Measurements from ENCODE around the gene NPHP4. TPM values are rescaled to one million over a fixed set of nuclear protein-coding genes. Genes with fewer than 3 reads are reported as not detected.

Gene NPHP4
- total RNA-seq, 2 experiments from 2014 or later: 6.2 to 7.7 TPM

DNA sequence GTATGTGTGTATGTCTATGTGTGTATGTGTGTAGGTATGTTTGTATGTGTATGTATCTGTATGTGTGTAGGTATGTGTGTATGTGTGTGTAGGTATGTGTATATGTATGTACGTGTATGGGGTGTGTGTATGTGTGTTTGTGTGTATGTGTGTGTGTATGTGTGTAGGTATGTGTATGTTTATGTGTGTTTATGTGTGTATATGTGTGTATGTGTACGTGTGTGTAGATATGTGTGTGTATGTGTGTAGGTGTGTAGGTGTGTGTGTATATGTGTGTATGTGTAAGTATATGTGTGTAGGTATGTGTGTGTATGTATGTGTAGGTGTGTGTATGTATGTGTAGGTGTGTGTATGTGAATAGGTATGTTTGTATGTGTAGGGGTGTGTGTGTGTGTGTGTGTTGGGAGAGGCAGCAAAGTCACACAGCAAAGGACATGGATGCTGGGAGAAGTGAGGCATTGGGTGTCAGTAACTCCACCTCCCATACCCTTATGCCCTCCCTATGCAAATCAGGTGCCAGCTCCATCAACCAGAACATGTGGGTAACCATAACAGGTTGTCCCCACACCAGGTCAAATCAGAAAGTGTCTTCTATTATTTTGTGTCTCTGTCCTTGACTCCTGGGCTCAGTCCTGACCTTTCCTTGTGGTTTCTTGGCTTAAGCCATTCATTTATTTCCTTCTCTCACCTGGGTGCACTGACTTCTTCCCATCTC lies 38.5 kb upstream of the NPHP4 start:
- POLR2A ChIA-PET: no interaction called here

DNA sequence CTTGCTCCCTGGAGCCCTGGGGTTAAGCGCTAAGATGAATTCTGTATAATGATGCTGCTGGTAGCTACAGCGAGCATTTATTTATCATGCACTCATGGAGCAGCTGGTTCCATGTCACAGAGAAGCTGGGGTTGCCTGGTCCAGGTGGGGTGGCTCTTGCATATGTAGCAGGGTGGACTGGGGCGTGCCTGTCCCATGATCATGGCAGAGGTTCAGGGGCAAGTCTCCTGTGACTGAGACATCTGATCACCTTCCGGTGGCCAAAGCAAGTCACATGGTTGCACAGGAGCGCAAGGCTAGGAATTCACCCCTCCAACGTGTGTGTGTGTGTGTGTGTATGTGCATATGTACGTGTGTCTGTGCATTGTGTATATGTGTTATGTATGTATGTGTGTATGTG lies 37.9 kb upstream of the NPHP4 start:
- intact Hi-C loops (cut with DNase I, micrococcal nuclease): no loop called here
- Mint-ChIP-seq H3K9me3 (no peaks in the 10 kb centered on the region), H3K4me1 (ENCODE audit: low read depth) (peaks cover 76% of the 10 kb centered on the region), H3K36me3 (ENCODE audit: low read depth) (peaks cover 54% of the 10 kb centered on the region), H3K4me3 (peak overlapping the region; percentile 22), H3K27ac (peak overlapping the region; percentile 25), H3K27me3 (no peaks in the 10 kb centered on the region)
- Histone ChIP-seq H3K27me3 (ENCODE audit: control insufficient read depth in 1 of 2, insufficient read depth in 2 of 2, low read length in 2 of 2) (no peaks in the 10 kb centered on the region), H3K27ac (ENCODE audit: low read depth in 1 of 2, low read length in 2 of 2) (no peak overlapping the region), H3K4me1 (ENCODE audit: insufficient read depth, low read length) (peaks cover 98% of the 10 kb centered on the region), H3K4me3 (ENCODE audit: low read length) (no peak overlapping the region), H3K9me3 (ENCODE audit: control insufficient read depth in 1 of 2, insufficient read depth in 1 of 2, low read length in 2 of 2) (no peaks in the 10 kb centered on the region), H3K36me3 (ENCODE audit: insufficient read depth, low read length) (peaks cover 42% of the 10 kb centered on the region)
- TF ChIP-seq, protein P1, sequence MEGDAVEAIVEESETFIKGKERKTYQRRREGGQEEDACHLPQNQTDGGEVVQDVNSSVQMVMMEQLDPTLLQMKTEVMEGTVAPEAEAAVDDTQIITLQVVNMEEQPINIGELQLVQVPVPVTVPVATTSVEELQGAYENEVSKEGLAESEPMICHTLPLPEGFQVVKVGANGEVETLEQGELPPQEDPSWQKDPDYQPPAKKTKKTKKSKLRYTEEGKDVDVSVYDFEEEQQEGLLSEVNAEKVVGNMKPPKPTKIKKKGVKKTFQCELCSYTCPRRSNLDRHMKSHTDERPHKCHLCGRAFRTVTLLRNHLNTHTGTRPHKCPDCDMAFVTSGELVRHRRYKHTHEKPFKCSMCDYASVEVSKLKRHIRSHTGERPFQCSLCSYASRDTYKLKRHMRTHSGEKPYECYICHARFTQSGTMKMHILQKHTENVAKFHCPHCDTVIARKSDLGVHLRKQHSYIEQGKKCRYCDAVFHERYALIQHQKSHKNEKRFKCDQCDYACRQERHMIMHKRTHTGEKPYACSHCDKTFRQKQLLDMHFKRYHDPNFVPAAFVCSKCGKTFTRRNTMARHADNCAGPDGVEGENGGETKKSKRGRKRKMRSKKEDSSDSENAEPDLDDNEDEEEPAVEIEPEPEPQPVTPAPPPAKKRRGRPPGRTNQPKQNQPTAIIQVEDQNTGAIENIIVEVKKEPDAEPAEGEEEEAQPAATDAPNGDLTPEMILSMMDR (IDR thresholded peaks at IDR 0.05): no peak
- no peak for DNase-seq
- ChIA-PET CTCF (no interaction called here), POLR2A (interaction anchor here (6.5 kb wide), 1 partner anchor 36 kb away, joined by 92 read pairs; the partner anchor contains the start of gene NPHP4)
- no peak for ATAC-seq (ENCODE audit: poor library complexity)

More for the DNA sequence above, 38.5 kb upstream of the NPHP4 start:
- peak overlapping the region; percentile 54 for H3K4me3 Mint-ChIP-seq
- CTCF ChIA-PET: no interaction called here
- peaks cover 59% of the 10 kb centered on the region for H3K36me3 Mint-ChIP-seq (ENCODE audit: low read depth)
- peak overlapping the region; percentile 25 for H3K27ac Mint-ChIP-seq
- Histone ChIP-seq H3K36me3 (ENCODE audit: insufficient read depth, low read length) (peaks cover 46% of the 10 kb centered on the region), H3K27ac (ENCODE audit: low read depth in 1 of 2, low read length in 2 of 2) (no peak overlapping the region), H3K4me1 (ENCODE audit: insufficient read depth, low read length) (peaks cover 98% of the 10 kb centered on the region), H3K27me3 (ENCODE audit: control insufficient read depth in 1 of 2, insufficient read depth in 2 of 2, low read length in 2 of 2) (no peaks in the 10 kb centered on the region), H3K9me3 (ENCODE audit: control insufficient read depth in 1 of 2, insufficient read depth in 1 of 2, low read length in 2 of 2) (no peaks in the 10 kb centered on the region), H3K4me3 (ENCODE audit: low read length) (no peak overlapping the region)
- TF ChIP-seq, protein P1 (IDR thresholded peaks at IDR 0.05): no peak
- DNase-seq: no peak
- ATAC-seq (ENCODE audit: poor library complexity): no peak
- H3K4me1 Mint-ChIP-seq (ENCODE audit: low read depth): peaks cover 82% of the 10 kb centered on the region
- no peaks in the 10 kb centered on the region for H3K27me3 Mint-ChIP-seq
- intact Hi-C loops (cut with DNase I, micrococcal nuclease): no loop called here
- H3K9me3 Mint-ChIP-seq: no peaks in the 10 kb centered on the region

DNA sequence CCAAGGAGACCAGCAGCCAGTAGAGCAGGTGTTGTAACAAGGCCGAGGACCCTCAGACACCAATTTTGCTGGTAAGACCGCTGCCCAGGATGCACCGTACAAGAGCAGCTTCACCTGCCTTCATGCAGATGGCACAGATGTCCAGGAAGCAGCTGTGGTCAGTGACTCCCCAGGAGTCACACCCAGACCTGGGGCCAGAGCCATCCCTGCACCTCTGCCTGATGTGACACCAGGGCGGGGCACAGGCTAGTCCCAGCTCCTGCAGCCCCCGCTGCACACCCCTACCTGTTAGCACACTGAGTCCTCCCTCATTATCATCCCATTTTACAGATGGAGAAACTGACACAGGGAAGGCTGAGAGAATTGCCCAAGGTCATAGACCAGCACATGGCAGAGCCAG lies 37.1 kb upstream of the NPHP4 start:
- H3K4me1 Mint-ChIP-seq (ENCODE audit: low read depth): peaks cover 73% of the 10 kb centered on the region
- ChIA-PET CTCF (interaction anchor here (0.7 kb wide), 1 partner anchor 40 kb away, joined by 4 read pairs; no protein-coding TSS in a partner anchor), POLR2A (interaction anchor here (6.5 kb wide), 1 partner anchor 35 kb away, joined by 92 read pairs; the partner anchor contains the start of gene NPHP4)
- intact Hi-C loops (cut with DNase I, micrococcal nuclease): loop anchor here in 1 of 2 experiments (10.0 kb wide), 2 partner anchors 175 to 205 kb away; partner anchors contain the start of genes ICMT and RNF207
- peak overlapping the region; percentile 7 for H3K4me3 Mint-ChIP-seq
- peak overlapping the region; percentile 25 for H3K27ac Mint-ChIP-seq
- H3K9me3 Mint-ChIP-seq: no peaks in the 10 kb centered on the region
- ATAC-seq (ENCODE audit: poor library complexity) (no peak), DNase-seq (no peak)
- peaks cover 92% of the 10 kb centered on the region for H3K4me1 ChIP-seq (ENCODE audit: insufficient read depth, low read length)
- H3K36me3 ChIP-seq (ENCODE audit: insufficient read depth, low read length): peaks cover 35% of the 10 kb centered on the region
- peak overlapping the region in 1 of 2 donors; percentile 10 for H3K27ac ChIP-seq (ENCODE audit: low read depth in 1 of 2, low read length in 2 of 2)
- peaks cover 46% of the 10 kb centered on the region for H3K36me3 Mint-ChIP-seq (ENCODE audit: low read depth)
- no peak overlapping the region for H3K4me3 ChIP-seq (ENCODE audit: low read length)
- no peaks in the 10 kb centered on the region for H3K27me3 Mint-ChIP-seq
- no peaks in the 10 kb centered on the region for H3K27me3 ChIP-seq (ENCODE audit: control insufficient read depth in 1 of 2, insufficient read depth in 2 of 2, low read length in 2 of 2)
- TF ChIP-seq, protein P1 (IDR thresholded peaks at IDR 0.05): no peak
- no peaks in the 10 kb centered on the region for H3K9me3 ChIP-seq (ENCODE audit: control insufficient read depth in 1 of 2, insufficient read depth in 1 of 2, low read length in 2 of 2)

All from CD4-positive, alpha-beta T cell (primary cell).